Liver (tissue), 9 donors: ENCODE data around the gene BAHD1. TPM values are rescaled to one million over a fixed set of nuclear protein-coding genes. Genes with fewer than 3 reads are reported as not detected.
"Not testable (repeated sequence)": the region's sequence is repeated elsewhere in the genome, so short reads cannot be mapped to it uniquely, and the experiment has no call there.

Experiments
- DNase-seq: peaks from one replicate; pipeline ENCODE4 v3.0.0-alpha.2; 2017; ENCODE audit warnings: low spot score
- H3K27ac ChIP-seq, 2 donors: one replicate each; pipeline ENCODE4 v1.7.0; 2013; ENCODE audit warnings: inconsistent platforms in 2 of 2, low read length in 2 of 2, control low read depth in 1 of 2, low read depth in 1 of 2, mild to moderate bottlenecking in 1 of 2
- H3K27me3 ChIP-seq, 4 donors: one replicate each; pipeline versions ENCODE4 v1.6.1 to v1.7.0; 2013; ENCODE audit warnings: low read length in 3 of 4, inconsistent platforms in 1 of 4, mild to moderate bottlenecking in 1 of 4, moderate library complexity in 1 of 4; ENCODE audit not compliant: control insufficient read depth in 4 of 4, insufficient read depth in 4 of 4
- H3K36me3 ChIP-seq, 4 donors: one replicate each; pipeline versions ENCODE4 v1.6.1 to v1.7.0; 2013; ENCODE audit warnings: low read length in 3 of 4, mild to moderate bottlenecking in 3 of 4, low read depth in 1 of 4, moderate library complexity in 1 of 4; ENCODE audit not compliant: control insufficient read depth in 4 of 4, insufficient read depth in 3 of 4
- H3K4me1 ChIP-seq, 4 donors: one replicate each; pipeline versions ENCODE4 v1.6.1 to v1.7.0; 2013; ENCODE audit warnings: low read length in 3 of 4, mild to moderate bottlenecking in 3 of 4, moderate library complexity in 1 of 4; ENCODE audit not compliant: control insufficient read depth in 4 of 4, insufficient read depth in 4 of 4
- H3K4me3 ChIP-seq, 3 donors: one replicate each; pipeline versions ENCODE4 v1.6.1 to v1.7.0; 2013; ENCODE audit warnings: low read length in 3 of 3, control low read depth in 1 of 3, low read depth in 1 of 3, mild to moderate bottlenecking in 1 of 3
- H3K9ac ChIP-seq, 2 donors: one replicate each; pipeline ENCODE4 v1.7.0; 2013; ENCODE audit warnings: low read length in 2 of 2, mild to moderate bottlenecking in 2 of 2, moderate library complexity in 2 of 2, control low read depth in 1 of 2, low read depth in 1 of 2
- H3K9me3 ChIP-seq, 4 donors: one replicate each; pipeline versions ENCODE4 v1.6.1 to v1.7.0; 2013; ENCODE audit warnings: low read length in 3 of 4; ENCODE audit not compliant: control insufficient read depth in 4 of 4
- ATF3 ChIP-seq: IDR thresholded peaks from 2 replicates; pipeline ENCODE4 v1.6.1; 2016; ENCODE audit warnings: antibody characterized with exemption
- EGR1 ChIP-seq, 2 donors: IDR thresholded peaks; 2 replicates each; pipeline ENCODE4 v1.6.1; 2016 to 2018; ENCODE audit warnings: antibody characterized with exemption in 2 of 2, low read depth in 2 of 2
- FOXA2 ChIP-seq: IDR thresholded peaks from 2 replicates; pipeline ENCODE4 v1.6.1; 2016; ENCODE audit warnings: antibody characterized with exemption
- GABPA ChIP-seq, 2 donors: IDR thresholded peaks in 1 of 2; conservative IDR thresholded peaks in 1 of 2; 2 replicates each; pipeline ENCODE4 v1.6.1; 2016; ENCODE audit warnings: antibody characterized with exemption in 2 of 2, mild to moderate bottlenecking in 1 of 2, moderate library complexity in 1 of 2
- HNF4A ChIP-seq, 2 donors: conservative IDR thresholded peaks; 2 replicates each; pipeline ENCODE4 v1.6.1; 2016; ENCODE audit warnings: antibody characterized with exemption in 2 of 2, mild to moderate bottlenecking in 2 of 2
- HNF4G ChIP-seq: IDR thresholded peaks from 2 replicates; pipeline ENCODE4 v1.6.1; 2016; ENCODE audit warnings: antibody characterized with exemption
- NR2F2 ChIP-seq: IDR thresholded peaks from 2 replicates; pipeline ENCODE4 v1.6.1; 2016; ENCODE audit warnings: antibody characterized with exemption
- RAD21 ChIP-seq, 2 donors: IDR thresholded peaks; 2 replicates each; pipeline ENCODE4 v1.6.1; 2016; ENCODE audit warnings: antibody characterized with exemption in 2 of 2, mild to moderate bottlenecking in 2 of 2
- RXRA ChIP-seq, 2 donors: IDR thresholded peaks; 2 replicates each; pipeline ENCODE4 v1.6.1; 2017 to 2018; ENCODE audit warnings: antibody characterized with exemption in 2 of 2, mild to moderate bottlenecking in 1 of 2
- SP1 ChIP-seq: IDR thresholded peaks from 2 replicates; pipeline ENCODE4 v1.6.1; 2018; ENCODE audit warnings: antibody characterized with exemption, mild to moderate bottlenecking
- TAF1 ChIP-seq: conservative IDR thresholded peaks from 2 replicates; pipeline ENCODE4 v1.6.1; 2016; ENCODE audit warnings: antibody characterized with exemption, mild to moderate bottlenecking
- YY1 ChIP-seq: IDR thresholded peaks from 2 replicates; pipeline ENCODE4 v1.6.1; 2016; ENCODE audit warnings: antibody characterized with exemption, mild to moderate bottlenecking
- WGBS: extraction: QIAGEN DNeasy Blood & Tissue Kit; methylation state at CpG from one replicate; pipeline ENCODE4 v1.1.7; 2013; 5-methylcytosine and 5-hydroxymethylcytosine counted together
- polyA plus RNA-seq, 2 donors: library from polyadenylated mRNA; stranded (reverse) in 1 of 2; unstranded in 1 of 2; fragments of 200-250 nt in 1 of 2; fragments of >200 nt in 1 of 2; fragmentation: Nextera tagmentation in 1 of 2; extraction: Ambion mirVana in 1 of 2; gene quantifications; one replicate each; pipeline versions ENCODE4 v1.2.1 to v1.2.3, GENCODE V29; 2013 to 2015
- total RNA-seq, 2 donors: library from RNA; depleted of rRNA; stranded (reverse); fragments of >200 nt; gene quantifications; one replicate each; pipeline ENCODE4 v1.2.3, GENCODE V29; 2014
- TF ChIP-seq, protein P1 (sequence below): fragments of 150-350 bp; IDR thresholded peaks from 2 replicates; pipeline ENCODE4 v1.5.1; 2017; ENCODE audit warnings: improper control_type of control experiment, low read depth, low read length; ENCODE audit not compliant: missing input control
- TF ChIP-seq, protein P2 (sequence below): IDR thresholded peaks from 2 replicates; pipeline ENCODE4 v1.6.1; 2016; ENCODE audit warnings: antibody characterized with exemption, mild to moderate bottlenecking
- TF ChIP-seq, protein P3 (sequence below): IDR thresholded peaks from 2 replicates; pipeline ENCODE4 v1.6.1; 2016; ENCODE audit warnings: antibody characterized with exemption
- donor health status: healthy.
- donor health status: healthy.
- donor health status: healthy.
- donor health status: healthy.
- donor health status: healthy.

Gene BAHD1
- total and polyA plus RNA-seq, 4 donors = 1.8 to 8.7 (median 6.6) TPM

DNA sequence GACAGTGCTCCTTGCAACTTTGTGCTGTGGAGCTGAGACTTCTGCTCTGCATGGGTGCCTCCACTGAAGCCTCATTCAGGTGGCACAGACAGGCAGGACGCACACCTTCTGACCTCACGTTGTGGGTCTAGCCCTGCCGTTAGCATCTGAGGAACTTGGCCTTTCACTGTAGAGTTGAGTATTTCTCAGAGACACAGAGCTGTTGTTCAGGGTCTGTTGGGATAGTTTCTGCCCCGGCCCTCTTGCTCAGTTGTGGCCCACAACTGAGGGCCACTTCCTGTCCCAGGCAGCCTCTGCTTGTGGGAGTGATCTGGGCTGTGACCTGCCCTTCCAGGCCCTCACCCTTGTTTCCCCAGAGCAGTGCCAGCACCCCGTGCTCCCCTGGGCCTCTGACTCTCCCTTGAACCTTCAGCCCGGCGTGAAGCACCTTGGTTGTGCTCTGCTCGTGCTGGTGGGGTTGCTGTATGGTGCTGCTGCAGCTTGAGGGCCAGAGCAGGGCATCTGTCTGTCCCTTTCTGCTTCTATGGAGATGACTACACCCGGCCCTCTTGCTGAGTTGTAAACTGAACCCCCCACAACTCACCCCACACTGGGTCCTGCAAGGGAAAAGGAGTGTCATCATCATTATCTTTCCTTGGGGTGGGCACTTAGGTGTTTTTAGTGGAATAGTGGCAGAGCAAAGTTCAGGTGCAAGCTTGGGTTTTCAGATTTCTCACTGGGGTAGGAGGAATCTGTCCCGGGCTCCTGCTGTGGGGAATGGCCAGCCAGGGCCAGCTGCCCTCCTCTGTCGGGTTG lies 11.7 kb downstream of the BAHD1 start (continued):
- TF ChIP-seq ATF3 (no peak), FOXA2 (no peak), RXRA (IDR thresholded peaks at IDR 0.05) (no peak), NR2F2 (no peak)

DNA sequence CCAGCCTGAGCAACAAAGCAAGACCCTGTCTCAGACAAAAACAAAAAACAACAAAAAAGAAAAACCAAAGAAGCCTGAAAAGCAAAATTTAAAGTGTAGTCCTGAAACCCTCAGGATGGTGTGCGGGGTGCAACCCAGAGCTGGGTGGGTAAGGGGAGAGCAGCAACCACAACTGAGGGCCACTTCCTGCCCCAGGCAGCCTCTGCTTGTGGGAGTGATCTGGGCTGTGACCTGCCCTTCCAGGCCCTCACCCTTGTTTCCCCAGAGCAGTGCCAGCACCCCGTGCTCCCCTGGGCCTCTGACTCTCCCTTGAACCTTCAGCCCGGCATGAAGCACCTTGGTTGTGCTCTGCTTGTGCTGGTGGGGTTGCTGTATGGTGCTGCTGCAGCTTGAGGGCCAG lies 13.2 kb downstream of the BAHD1 start:
- not testable (repeated sequence) for H3K9ac ChIP-seq, H3K27ac ChIP-seq, H3K4me3 ChIP-seq, H3K27me3 ChIP-seq, H3K36me3 ChIP-seq, DNase-seq, H3K9me3 ChIP-seq
- WGBS = 75% methylated on average over 3 of the region's 3 CpGs
- H3K4me1 ChIP-seq = peaks cover 0 to 10% (median 7%) of the 10 kb centered on the region in 4 donors

GRCh38 chr15:40454904-40455391 lies 14.2 kb downstream of the BAHD1 start:
- H3K4me3 ChIP-seq = no peak overlapping the region
- H3K4me1 ChIP-seq = peaks cover 0 to 10% (median 7%) of the 10 kb centered on the region in 4 donors
- H3K9ac ChIP-seq = no peak overlapping the region
- no peak overlapping the region for H3K27ac ChIP-seq
- no peaks in the 10 kb centered on the region for H3K27me3 ChIP-seq
- no peak for DNase-seq
- TF ChIP-seq YY1 = no peak
- TF ChIP-seq EGR1 (IDR thresholded peaks at IDR 0.05; ENCODE audit: low read depth in 2 of 2) = no peak
- no peak for TF ChIP-seq RAD21 (IDR thresholded peaks at IDR 0.05)
- no peak for TF ChIP-seq FOXA2
- TF ChIP-seq RXRA (IDR thresholded peaks at IDR 0.05) = no peak
- no peak for TF ChIP-seq HNF4G
- no peaks in the 10 kb centered on the region for H3K9me3 ChIP-seq
- WGBS = 87% methylated on average over 9 of the region's 9 CpGs
- H3K36me3 ChIP-seq = peaks cover 0 to 8% (median 2%) of the 10 kb centered on the region in 4 donors

GRCh38 chr15:40456299-40456712 lies 15.6 kb downstream of the BAHD1 start:
- Histone ChIP-seq H3K4me1 (peaks cover 0 to 10% (median 5%) of the 10 kb centered on the region in 4 donors), H3K9me3 (no peaks in the 10 kb centered on the region), H3K4me3 (no peak overlapping the region), H3K27me3 (no peaks in the 10 kb centered on the region), H3K9ac (no peak overlapping the region), H3K36me3 (peaks cover 0 to 8% (median 3%) of the 10 kb centered on the region in 4 donors), H3K27ac (no peak overlapping the region)
- no peak for DNase-seq
- WGBS = 74% methylated on average over 7 of the region's 7 CpGs
- TF ChIP-seq EGR1 (IDR thresholded peaks at IDR 0.05; ENCODE audit: low read depth in 2 of 2) (no peak), RXRA (IDR thresholded peaks at IDR 0.05) (no peak), TAF1 (no peak), FOXA2 (no peak), HNF4G (no peak), HNF4A (conservative IDR thresholded peaks at IDR 0.05) (no peak), SP1 (no peak), NR2F2 (no peak), RAD21 (IDR thresholded peaks at IDR 0.05) (no peak), GABPA (IDR thresholded peaks at IDR 0.05 in 1 of 2, conservative IDR thresholded peaks at IDR 0.05 in 1 of 2) (no peak), YY1 (no peak)
- TF ChIP-seq, protein P1, sequence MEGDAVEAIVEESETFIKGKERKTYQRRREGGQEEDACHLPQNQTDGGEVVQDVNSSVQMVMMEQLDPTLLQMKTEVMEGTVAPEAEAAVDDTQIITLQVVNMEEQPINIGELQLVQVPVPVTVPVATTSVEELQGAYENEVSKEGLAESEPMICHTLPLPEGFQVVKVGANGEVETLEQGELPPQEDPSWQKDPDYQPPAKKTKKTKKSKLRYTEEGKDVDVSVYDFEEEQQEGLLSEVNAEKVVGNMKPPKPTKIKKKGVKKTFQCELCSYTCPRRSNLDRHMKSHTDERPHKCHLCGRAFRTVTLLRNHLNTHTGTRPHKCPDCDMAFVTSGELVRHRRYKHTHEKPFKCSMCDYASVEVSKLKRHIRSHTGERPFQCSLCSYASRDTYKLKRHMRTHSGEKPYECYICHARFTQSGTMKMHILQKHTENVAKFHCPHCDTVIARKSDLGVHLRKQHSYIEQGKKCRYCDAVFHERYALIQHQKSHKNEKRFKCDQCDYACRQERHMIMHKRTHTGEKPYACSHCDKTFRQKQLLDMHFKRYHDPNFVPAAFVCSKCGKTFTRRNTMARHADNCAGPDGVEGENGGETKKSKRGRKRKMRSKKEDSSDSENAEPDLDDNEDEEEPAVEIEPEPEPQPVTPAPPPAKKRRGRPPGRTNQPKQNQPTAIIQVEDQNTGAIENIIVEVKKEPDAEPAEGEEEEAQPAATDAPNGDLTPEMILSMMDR = no peak
- TF ChIP-seq, protein P2, sequence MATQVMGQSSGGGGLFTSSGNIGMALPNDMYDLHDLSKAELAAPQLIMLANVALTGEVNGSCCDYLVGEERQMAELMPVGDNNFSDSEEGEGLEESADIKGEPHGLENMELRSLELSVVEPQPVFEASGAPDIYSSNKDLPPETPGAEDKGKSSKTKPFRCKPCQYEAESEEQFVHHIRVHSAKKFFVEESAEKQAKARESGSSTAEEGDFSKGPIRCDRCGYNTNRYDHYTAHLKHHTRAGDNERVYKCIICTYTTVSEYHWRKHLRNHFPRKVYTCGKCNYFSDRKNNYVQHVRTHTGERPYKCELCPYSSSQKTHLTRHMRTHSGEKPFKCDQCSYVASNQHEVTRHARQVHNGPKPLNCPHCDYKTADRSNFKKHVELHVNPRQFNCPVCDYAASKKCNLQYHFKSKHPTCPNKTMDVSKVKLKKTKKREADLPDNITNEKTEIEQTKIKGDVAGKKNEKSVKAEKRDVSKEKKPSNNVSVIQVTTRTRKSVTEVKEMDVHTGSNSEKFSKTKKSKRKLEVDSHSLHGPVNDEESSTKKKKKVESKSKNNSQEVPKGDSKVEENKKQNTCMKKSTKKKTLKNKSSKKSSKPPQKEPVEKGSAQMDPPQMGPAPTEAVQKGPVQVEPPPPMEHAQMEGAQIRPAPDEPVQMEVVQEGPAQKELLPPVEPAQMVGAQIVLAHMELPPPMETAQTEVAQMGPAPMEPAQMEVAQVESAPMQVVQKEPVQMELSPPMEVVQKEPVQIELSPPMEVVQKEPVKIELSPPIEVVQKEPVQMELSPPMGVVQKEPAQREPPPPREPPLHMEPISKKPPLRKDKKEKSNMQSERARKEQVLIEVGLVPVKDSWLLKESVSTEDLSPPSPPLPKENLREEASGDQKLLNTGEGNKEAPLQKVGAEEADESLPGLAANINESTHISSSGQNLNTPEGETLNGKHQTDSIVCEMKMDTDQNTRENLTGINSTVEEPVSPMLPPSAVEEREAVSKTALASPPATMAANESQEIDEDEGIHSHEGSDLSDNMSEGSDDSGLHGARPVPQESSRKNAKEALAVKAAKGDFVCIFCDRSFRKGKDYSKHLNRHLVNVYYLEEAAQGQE = no peak
- TF ChIP-seq, protein P3, sequence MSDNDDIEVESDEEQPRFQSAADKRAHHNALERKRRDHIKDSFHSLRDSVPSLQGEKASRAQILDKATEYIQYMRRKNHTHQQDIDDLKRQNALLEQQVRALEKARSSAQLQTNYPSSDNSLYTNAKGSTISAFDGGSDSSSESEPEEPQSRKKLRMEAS = no peak
